PC-3 (cell line): Measurements from ENCODE around the gene ARHGAP28.
"Not testable (repeated sequence)": the region's sequence is repeated elsewhere in the genome, so short reads cannot be mapped to it uniquely, and the experiment has no call there.

ENCODE experiments used
- EZH2phosphoT487 ChIP-seq: fragments of 300-600 bp; sonication (generic); IDR thresholded peaks from 2 replicates; pipeline ENCODE4 v1.6.1; 2018; ENCODE audit warnings: mild to moderate bottlenecking, antibody characterized with exemption, low read length, borderline replicate concordance
- TF ChIP-seq, protein P1 (sequence below): fragments of 300-600 bp; sonication (generic); conservative IDR thresholded peaks from 2 replicates; pipeline ENCODE4 v1.5.1; 2017; ENCODE audit warnings: antibody characterized with exemption, low read depth, mild to moderate bottlenecking, low read length

DNA sequence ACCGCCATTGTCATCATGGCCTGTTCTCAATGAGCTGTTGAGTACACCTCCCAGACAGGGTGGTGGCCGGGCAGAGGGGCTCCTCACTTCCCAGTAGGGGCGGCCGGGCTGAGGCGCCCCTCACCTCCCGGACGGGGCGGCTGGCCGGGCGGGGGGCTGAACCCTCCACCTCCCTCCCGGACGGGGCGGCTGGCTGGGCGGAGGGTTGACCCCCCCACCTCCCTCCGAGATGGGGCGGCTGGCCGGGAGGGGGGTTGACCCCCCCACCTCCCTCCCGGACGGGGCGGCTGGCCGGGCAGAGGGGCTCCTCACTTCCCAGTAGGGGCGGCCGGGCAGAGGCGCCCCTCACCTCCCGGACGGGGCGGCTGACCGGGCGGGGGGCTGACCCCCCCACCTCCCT lies 97.6 kb downstream of the ARHGAP28 start:
- TF ChIP-seq, protein P1, sequence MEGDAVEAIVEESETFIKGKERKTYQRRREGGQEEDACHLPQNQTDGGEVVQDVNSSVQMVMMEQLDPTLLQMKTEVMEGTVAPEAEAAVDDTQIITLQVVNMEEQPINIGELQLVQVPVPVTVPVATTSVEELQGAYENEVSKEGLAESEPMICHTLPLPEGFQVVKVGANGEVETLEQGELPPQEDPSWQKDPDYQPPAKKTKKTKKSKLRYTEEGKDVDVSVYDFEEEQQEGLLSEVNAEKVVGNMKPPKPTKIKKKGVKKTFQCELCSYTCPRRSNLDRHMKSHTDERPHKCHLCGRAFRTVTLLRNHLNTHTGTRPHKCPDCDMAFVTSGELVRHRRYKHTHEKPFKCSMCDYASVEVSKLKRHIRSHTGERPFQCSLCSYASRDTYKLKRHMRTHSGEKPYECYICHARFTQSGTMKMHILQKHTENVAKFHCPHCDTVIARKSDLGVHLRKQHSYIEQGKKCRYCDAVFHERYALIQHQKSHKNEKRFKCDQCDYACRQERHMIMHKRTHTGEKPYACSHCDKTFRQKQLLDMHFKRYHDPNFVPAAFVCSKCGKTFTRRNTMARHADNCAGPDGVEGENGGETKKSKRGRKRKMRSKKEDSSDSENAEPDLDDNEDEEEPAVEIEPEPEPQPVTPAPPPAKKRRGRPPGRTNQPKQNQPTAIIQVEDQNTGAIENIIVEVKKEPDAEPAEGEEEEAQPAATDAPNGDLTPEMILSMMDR = not testable (repeated sequence)
- not testable (repeated sequence) for TF ChIP-seq EZH2phosphoT487
